CD4-positive, alpha-beta T cell treated with Interleukin-4 for 1 hour (primary cell): ENCODE measurements around the gene SIMC1.
"Not testable (repeated sequence)": the region's sequence is repeated elsewhere in the genome, so short reads cannot be mapped to it uniquely, and the experiment has no call there.

Experiments used
- DNase-seq, 2 donors: peaks; one replicate each; pipeline ENCODE4 v3.0.0-alpha.2; 2020 to 2022

The SIMC1 gene

GRCh38 chr5:176216393-176216916, 21.8 kb upstream of the SIMC1 start:
- DNase-seq: not testable (repeated sequence)

DNA sequence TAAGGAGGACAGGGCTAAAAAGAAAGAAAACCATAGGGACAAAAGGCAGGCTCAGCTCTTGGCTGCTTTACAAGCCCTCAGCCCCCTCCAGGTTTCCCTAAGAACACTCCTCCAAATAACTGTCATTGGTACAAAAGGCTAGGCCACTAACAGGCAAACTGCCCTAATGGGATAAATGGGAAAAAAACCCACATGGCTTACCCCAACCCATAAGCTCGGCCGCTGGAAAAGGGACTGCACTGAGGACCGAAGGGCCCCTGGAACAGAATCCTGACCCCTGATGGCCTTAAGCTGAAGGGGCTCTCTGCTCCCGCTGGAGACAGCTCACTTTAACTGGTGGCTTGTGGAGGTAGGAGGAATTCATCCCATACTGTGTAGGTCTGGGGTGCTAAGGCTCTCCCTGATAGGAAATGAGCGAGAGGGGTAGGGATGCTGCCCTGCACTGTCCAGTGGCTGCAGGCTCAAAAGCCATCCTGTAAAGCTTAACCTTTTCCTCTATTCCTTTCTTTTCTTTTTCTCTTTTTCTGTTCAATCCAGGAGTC, 21.0 kb upstream of the SIMC1 start:
- DNase-seq: not testable (repeated sequence)

DNA sequence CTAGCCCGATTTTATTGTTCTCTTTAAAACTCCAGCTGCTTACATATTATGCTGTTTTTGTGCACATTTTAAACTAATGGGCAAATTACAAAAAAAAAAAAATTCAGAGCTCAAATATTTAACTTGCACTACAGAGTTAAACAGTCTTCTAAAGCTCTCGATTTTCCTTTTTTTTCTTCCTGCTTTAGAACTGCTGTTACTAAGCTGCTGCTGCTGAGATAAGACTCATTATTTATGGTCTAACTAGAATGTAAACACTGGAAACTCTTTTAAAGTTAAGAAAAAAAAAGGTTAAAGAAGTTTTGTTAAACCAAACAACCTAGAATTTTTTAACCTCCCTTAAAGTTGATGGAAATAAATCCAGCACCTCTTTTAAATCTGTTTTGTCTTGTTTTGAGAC, 20.5 kb upstream of the SIMC1 start:
- not testable (repeated sequence) for DNase-seq

GRCh38 chr5:176222006-176222405, 16.2 kb upstream of the SIMC1 start:
- not testable (repeated sequence) for DNase-seq

DNA sequence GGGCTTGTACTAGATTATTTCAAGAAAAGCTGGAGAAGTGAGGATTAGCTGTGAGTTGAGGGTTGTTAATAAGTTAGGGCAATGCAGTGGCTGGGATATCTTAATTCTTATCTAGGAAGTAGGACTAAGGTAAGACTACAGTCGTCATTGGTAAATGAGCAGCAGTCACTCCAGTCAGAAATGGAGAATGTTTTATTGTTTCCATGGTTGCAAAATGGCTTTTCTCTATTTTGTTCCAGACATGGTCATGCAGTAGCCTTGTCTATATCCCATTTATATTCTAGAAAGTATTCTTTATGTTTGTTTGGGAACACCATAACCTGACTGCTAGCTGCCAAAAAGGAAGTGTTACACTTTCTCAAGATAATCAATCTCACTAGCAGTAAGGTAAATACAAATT, 9.9 kb upstream of the SIMC1 start:
- DNase-seq: not testable (repeated sequence)

DNA sequence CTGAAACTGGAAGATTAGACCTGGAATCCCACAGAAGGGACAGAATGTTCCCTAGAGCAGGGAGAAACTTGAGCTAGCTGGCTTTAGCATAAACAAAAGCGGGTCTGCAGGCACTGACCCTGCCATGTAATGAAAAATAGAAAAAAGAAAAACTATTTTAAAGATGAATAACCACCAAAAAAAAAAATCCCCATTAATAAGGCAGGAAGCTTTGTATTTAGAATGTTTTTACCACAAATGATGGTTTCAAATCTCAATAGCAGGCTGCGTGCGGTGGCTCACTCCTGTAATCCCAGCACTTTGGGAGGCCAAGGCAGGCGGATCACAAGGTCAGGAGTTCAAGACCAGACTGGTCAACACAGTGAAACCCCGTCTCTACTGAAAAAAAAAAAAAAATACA, 5.0 kb upstream of the SIMC1 start:
- not testable (repeated sequence) for DNase-seq

GRCh38 chr5:176235155-176235554, 3.1 kb upstream of the SIMC1 start:
- peak; percentile 28 to 75 for DNase-seq

DNA sequence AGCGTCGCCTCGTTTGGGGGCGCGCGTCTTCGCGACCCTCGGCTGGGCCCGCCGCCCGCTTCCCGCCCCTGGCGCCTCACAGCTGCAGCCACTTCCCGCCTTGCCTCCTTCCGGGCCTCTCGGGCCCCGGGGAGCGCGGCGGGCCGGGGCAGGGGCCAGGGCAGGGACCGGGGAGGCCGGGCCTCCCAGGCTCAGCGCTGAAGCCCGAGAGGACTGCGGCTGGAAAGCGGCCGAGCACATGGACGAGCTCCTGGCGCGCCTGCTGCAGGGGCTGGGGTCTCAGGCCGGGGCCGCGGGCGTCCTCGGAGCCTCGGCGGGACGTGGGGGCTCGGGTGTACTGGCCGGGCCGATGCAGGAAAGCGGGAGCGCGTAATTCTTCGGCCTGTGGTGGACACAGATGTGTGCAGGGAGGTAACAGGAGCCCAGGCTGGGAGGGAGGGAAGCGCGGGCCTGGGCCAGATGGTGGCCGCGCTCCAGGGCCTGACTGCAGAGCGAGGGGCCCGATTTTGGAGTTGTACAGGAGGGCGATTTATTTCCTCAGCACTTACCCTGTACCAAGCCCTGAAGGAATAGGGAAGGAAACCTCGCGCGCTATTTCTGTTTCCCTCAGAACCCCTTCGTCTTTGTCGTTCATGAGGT, 540 bp downstream of the SIMC1 start:
- not testable (repeated sequence) for DNase-seq

DNA sequence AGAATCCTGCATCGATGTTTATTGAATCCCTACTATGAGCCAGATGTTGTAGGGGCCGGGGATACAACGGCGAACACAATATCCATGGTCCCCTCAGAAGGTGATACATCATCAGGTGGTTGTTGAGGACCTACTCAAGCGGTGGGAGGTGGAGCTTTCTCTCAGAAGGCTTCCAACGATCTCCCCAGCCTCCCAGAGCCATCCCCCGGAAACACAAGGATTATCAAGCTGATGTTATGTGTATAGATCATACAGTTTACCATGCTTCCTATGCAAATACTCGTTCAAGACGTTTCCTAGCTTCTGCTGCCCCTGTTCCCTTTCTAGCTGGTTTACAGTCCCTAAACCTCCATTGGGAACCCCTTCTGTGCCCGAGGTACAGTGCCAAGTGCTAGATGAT, 1.1 kb downstream of the SIMC1 start:
- DNase-seq: not testable (repeated sequence)

DNA sequence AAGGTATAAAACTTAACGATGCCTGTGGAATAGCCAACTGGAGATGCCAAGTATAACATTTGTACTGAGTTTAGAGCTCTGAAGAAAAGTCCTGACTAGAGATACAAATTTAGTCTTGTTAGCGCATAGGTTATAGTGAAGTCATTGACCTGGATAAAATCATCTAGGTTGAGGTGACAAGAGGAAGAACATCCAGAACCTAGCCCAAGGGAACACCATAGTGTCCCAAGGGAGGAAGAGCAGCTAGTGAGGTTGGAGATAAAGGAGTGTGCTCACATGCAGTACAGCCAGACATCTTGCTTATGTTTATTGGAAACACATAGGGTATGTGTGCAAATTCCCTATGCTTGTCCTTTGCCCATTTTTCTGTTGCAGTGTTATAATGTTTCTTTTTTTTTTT, 6.1 kb downstream of the SIMC1 start:
- not testable (repeated sequence) for DNase-seq

GRCh38 chr5:176245074-176245473, 6.8 kb downstream of the SIMC1 start:
- DNase-seq: not testable (repeated sequence)

- not testable (repeated sequence) for DNase-seq
Observed at GRCh38 chr5:176245489-176245888, 7.3 kb downstream of the SIMC1 start.

GRCh38 chr5:176250691-176251090, 12.5 kb downstream of the SIMC1 start:
- not testable (repeated sequence) for DNase-seq

DNA sequence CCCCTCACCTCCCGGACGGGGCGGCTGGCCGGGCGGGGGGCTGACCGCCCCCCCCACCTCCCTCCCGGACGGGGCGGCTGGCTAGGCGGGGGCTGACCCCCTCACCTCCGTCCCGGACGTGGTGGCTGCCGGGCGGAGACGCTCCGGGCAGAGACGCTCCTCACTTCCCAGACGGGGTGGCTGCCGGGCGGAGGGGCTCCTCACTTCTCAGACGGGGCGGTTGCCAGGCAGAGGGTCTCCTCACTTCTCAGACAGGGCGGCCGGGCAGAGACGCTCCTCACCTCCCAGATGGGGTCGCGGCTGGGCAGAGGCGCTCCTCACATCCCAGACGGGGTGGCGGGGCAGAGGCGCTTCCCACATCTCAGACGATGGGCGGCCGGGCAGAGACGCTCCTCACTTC, 13.9 kb downstream of the SIMC1 start:
- DNase-seq: not testable (repeated sequence)

DNA sequence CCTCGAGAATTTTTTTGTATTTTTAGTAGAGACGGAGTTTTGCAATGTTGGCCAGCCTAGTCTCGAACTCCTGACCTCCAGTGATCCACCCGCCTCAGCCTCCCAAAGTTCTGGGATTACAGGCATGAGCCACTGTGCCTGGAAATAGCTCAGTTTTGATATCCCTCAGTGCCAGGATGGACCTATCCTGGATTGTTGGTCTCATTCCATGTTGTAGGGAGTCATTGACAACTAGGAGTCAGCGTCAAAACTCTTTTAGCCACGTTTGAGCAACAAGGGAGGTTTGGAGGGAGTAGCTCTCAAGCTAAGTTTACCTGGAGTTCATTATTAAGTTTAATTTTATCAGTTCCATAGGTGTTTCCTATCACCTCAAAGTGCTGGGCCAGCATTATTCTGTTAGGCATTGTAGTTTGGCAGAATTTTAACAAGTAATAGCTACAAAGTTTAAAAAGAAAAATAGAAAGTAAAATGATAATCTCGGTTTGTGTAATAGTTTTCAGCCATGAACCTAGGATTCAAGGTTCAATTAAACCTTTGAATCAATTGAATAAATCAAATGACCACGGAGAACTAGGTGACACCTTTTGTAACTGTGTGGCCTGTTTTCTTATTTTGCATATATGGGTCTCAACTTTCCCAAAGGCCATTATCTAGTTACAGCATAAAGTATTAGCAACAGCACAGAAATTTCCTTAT, 15.3 kb downstream of the SIMC1 start:
- not testable (repeated sequence) for DNase-seq

GRCh38 chr5:176254066-176254393, 15.8 kb downstream of the SIMC1 start:
- DNase-seq: not testable (repeated sequence)

GRCh38 chr5:176257871-176258505, 19.8 kb downstream of the SIMC1 start:
- not testable (repeated sequence) for DNase-seq

DNA sequence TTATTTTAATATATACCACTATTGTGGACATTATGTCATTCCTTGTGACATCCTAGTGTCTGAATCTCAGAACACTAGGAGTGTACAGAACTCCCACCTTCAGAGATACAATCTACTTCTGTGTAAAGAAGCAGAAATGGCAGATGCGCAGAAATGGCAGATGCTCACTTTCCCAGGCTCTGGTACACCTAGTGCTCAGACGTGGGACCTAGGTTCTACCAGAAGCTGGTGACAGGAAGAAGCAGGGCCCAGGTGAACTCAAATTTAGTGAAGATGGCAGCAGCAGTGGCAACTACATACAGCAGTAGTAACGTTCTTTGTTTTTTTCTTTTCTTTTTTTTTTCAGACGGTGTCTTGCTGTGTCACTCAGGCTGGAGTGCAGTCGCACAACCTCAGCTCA, 22.5 kb downstream of the SIMC1 start:
- not testable (repeated sequence) for DNase-seq

DNA sequence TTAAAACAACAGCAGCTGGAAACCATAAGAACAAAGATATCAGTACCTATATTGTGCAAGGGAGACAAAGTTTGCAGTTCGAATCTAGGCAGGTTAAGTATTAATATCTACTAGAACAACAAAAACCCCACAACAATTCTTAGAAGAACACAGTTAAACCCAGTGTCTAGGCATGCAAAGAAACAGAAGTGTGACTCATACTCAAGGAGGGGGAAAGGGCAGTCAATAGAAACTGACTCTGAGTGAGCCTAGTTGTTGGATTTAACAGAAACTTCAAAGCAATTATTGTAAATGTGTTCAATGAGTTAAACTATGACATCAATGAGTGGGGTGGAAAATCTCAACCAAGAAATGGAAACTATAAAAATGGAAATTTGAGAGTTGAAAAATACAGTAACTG, 28.2 kb downstream of the SIMC1 start:
- not testable (repeated sequence) for DNase-seq

DNA sequence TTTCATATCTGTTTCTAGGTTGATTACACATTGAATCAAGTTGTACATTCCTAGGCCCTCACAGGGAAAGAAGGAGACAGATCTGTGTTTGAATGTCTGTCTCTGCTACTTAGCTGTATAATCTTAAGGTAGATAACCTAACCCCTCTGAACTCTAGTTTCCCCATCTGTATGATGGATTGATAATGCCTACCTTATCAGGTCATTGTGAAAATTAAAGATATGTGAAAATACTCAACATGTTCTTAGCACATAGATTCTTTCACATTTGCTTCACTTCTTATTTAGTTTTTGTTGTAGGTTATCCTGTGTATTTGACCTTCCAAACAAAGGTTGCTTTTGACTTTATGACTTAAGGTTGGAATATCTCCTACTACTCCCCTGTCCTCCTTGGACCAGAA, 50.8 kb downstream of the SIMC1 start:
- not testable (repeated sequence) for DNase-seq

GRCh38 chr5:176290057-176290840, 52.0 kb downstream of the SIMC1 start:
- DNase-seq: not testable (repeated sequence)

GRCh38 chr5:176305356-176305755, 67.1 kb downstream of the SIMC1 start:
- DNase-seq: not testable (repeated sequence)
